A549 (cell line): ENCODE measurements around the gene QSOX1. TPM values are rescaled to one million over a fixed set of nuclear protein-coding genes. Genes with fewer than 3 reads are reported as not detected.

Source experiments
- ATAC-seq, 2 experiments: fragments of 200-7000 bp in 1 of 2; fragments of >200 bp in 1 of 2; cut with Nextera tagmentation in 1 of 2; cut with Tn5 transposase in 1 of 2; 3 replicates each; pipeline versions ENCODE4 v1.8.0 to v1.9.1; 2018 to 2020; ENCODE audit warnings: mild to moderate bottlenecking in 1 of 2, moderate library complexity in 1 of 2
- CTCF ChIA-PET: fragments of 300-600 bp; sonication (Branson Sonifier 250); formaldehyde crosslinking; extraction: SDS; loops from one replicate; lab custom pipeline; 2021; ENCODE audit warnings: antibody characterized with exemption, inconsistent platforms; lab: Yijun Ruan, JAX
- POLR2A ChIA-PET: fragments of 350-600 bp; formaldehyde crosslinking; extraction: SDS; loops from one replicate; lab custom pipeline; 2021; ENCODE audit warnings: antibody characterized with exemption, inconsistent platforms; lab: Yijun Ruan, JAX
- DNase-seq, 2 experiments: peaks; one replicate each; pipeline versions ENCODE4 v3.0.0 to v3.0.0-alpha.2; 2011 to 2016; ENCODE audit warnings: low read depth in 1 of 2, low spot score in 1 of 2
- FAIRE-seq: peaks from 2 replicates; lab custom pipeline; 2011; peaks lifted over from hg19 to GRCh38; lab: Jason Lieb, UNC
- H3K27ac ChIP-seq, 2 experiments: fragments of >200 bp; sonication (Bioruptor Twin); formaldehyde crosslinking; 3 replicates each; pipeline ENCODE4 v1.5.1; 2016 to 2017
- H3K4me1 ChIP-seq: fragments of >200 bp; sonication (Bioruptor Twin); formaldehyde crosslinking; 3 replicates; pipeline ENCODE4 v1.6.1; 2016
- H3K4me2 ChIP-seq: fragments of >200 bp; sonication (Bioruptor Twin); formaldehyde crosslinking; 3 replicates; pipeline ENCODE4 v1.6.1; 2016
- H3K4me3 ChIP-seq: fragments of >200 bp; sonication (Bioruptor Twin); formaldehyde crosslinking; 3 replicates; pipeline ENCODE4 v1.5.1; 2016
- H3K9me3 ChIP-seq: fragments of >200 bp; sonication (Bioruptor Twin); formaldehyde crosslinking; 3 replicates; pipeline ENCODE4 v1.6.1; 2016
- BCL3 ChIP-seq: fragments of >200 bp; sonication (Bioruptor Twin); formaldehyde crosslinking; IDR thresholded peaks from 3 replicates; pipeline ENCODE4 v1.6.1; 2016
- BHLHE40 ChIP-seq: IDR thresholded peaks from 2 replicates; pipeline ENCODE4 v1.6.1; 2012; ENCODE audit warnings: low read depth, low read length, inconsistent platforms
- CTCF ChIP-seq: fragments of >200 bp; sonication (Bioruptor Twin); formaldehyde crosslinking; IDR thresholded peaks from 3 replicates; pipeline ENCODE4 v1.5.1; 2016
- EHF ChIP-seq: fragments of 250-450 bp; sonication (Bioruptor Pico); IDR thresholded peaks from 2 replicates; pipeline ENCODE4 v1.5.0; 2020; ENCODE audit warnings: mild to moderate bottlenecking
- FOSB ChIP-seq: fragments of 250-450 bp; sonication (Bioruptor Pico); IDR thresholded peaks from 2 replicates; pipeline ENCODE4 v1.5.0; 2020; ENCODE audit warnings: mild to moderate bottlenecking, moderate library complexity
- HDAC2 ChIP-seq: fragments of 200-600 bp; sonication (generic); IDR thresholded peaks from 2 replicates; pipeline ENCODE4 v1.6.1; 2016
- HES2 ChIP-seq: fragments of >200 bp; sonication (Bioruptor Twin); formaldehyde crosslinking; IDR thresholded peaks from 2 replicates; pipeline ENCODE4 v1.6.1; 2016
- HEYL ChIP-seq: fragments of 250-450 bp; sonication (Bioruptor Pico); IDR thresholded peaks from 2 replicates; pipeline ENCODE4 v1.8.0; 2021; ENCODE audit warnings: mild to moderate bottlenecking, moderate library complexity
- HOXB13 ChIP-seq: fragments of 250-450 bp; sonication (Bioruptor Pico); IDR thresholded peaks from 2 replicates; pipeline ENCODE4 v1.5.0; 2020; ENCODE audit warnings: low read depth, mild to moderate bottlenecking, moderate library complexity
- MAFK ChIP-seq: fragments of 450-650 bp; IDR thresholded peaks from 2 replicates; pipeline ENCODE4 v1.6.1; 2014; ENCODE audit not compliant: partially characterized antibody
- NFE2L2 ChIP-seq: fragments of 150-350 bp; conservative IDR thresholded peaks from 2 replicates; pipeline ENCODE4 v1.6.1; 2014; ENCODE audit warnings: low read length
- NPAS2 ChIP-seq: fragments of 250-450 bp; sonication (Bioruptor Pico); IDR thresholded peaks from 2 replicates; pipeline ENCODE4 v1.8.0; 2022; ENCODE audit warnings: mild to moderate bottlenecking, moderate library complexity, borderline replicate concordance
- RCOR1 ChIP-seq: fragments of 150-350 bp; IDR thresholded peaks from 2 replicates; pipeline ENCODE4 v1.6.1; 2014; ENCODE audit warnings: antibody characterized with exemption, low read length, low read depth
- SMC3 ChIP-seq: fragments of >200 bp; sonication (Bioruptor Twin); formaldehyde crosslinking; IDR thresholded peaks from 3 replicates; pipeline ENCODE4 v1.6.1; 2018; ENCODE audit warnings: inconsistent platforms
- TP53 ChIP-seq: fragments of 250-450 bp; sonication (Bioruptor Pico); IDR thresholded peaks from 2 replicates; pipeline ENCODE4 v1.5.0; 2021; ENCODE audit warnings: mild to moderate bottlenecking, moderate library complexity
- ZFP36 ChIP-seq: fragments of 450-650 bp; IDR thresholded peaks from 2 replicates; pipeline ENCODE4 v1.6.1; 2014; ENCODE audit warnings: borderline replicate concordance; ENCODE audit not compliant: partially characterized antibody
- ZSCAN20 ChIP-seq: fragments of 250-450 bp; sonication (Bioruptor Pico); IDR thresholded peaks from 2 replicates; pipeline ENCODE4 v1.8.0; 2022; ENCODE audit warnings: mild to moderate bottlenecking, moderate library complexity
- WGBS: methylation state at CpG from one replicate; pipeline ENCODE4 v1.1.6; 2017; ENCODE audit errors: missing lambda C conversion rate; 5-methylcytosine and 5-hydroxymethylcytosine counted together
- polyA plus RNA-seq, 4 experiments: library from polyadenylated mRNA; depleted of rRNA in 3 of 4; stranded (reverse); fragments of >200 nt; fragmentation: RNase III in 1 of 4; extraction: RNeasy Plus Mini Kit Qiagen cat#74134 plus additional on column Dnase treatment in 1 of 4; gene quantifications; 2 replicates in 3 of 4; 3 replicates in 1 of 4; pipeline ENCODE4 v1.2.3, GENCODE V29; 2011 to 2017
- TF ChIP-seq, protein P1 (sequence below): IDR thresholded peaks from 2 replicates; pipeline ENCODE4 v1.6.1; 2012

QSOX1 gene
- polyA plus RNA-seq, 2 of the 4 experiments (the other 2 are of a cell fraction), result 43.8 to 60.2 TPM

DNA sequence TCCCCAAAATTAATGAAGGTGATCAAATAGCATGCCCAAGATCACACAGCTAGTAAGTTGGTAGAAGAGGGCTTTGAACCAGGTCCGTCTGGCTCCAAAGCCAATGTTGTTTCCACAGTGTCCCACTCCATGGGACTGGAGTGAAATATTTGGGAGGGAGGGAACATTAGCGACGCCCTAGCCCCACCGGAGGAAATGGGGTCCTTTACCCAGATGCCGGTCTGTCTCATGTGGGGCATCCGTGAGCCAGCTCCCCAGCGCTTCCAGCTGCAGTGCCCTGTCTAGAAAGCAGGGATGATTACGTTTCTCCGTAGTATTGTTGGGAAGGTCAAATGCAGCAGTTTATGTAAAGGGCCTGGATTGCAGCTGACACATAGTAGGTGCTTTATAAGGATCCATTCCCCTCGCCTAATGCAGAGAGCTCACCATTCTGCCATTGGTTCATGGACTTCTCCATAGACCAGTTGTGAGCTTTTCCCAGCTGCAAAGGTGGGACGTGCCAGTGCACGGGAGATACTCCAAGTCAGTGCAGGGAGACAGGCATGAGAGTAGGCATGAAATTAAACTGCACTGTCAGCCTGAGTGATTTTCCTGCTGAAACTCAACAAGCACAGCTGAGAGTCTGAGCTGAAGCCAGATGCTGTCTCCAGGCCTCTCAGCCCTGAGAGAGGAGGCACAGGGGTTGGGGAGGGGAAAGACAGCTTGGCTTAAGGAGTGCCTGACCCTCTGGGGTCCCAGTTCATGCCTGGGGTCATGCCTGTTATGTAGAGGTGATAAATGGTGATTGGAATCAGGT lies 24.7 kb downstream of the QSOX1 start:
- Histone ChIP-seq H3K4me1 (no peaks in the 10 kb centered on the region), H3K9me3 (no peaks in the 10 kb centered on the region), H3K4me2 (no peak overlapping the region), H3K4me3 (no peak overlapping the region), H3K27ac (no peak overlapping the region)
- WGBS, result 64% methylated on average over 11 of the region's 12 CpGs
- ChIA-PET POLR2A (interaction anchor here (1.5 kb wide), 1 partner anchor 297 kb away, joined by 8 read pairs; the partner anchor contains the start of gene TOR1AIP1), CTCF (interaction anchor here (0.6 to 9.0 kb wide), 61 partner anchors 10 to 479 kb away, joined by 3 to 132 read pairs (median 4); partner anchors contain the start of genes CEP350 and QSOX1)
- DNase-seq (no peak), ATAC-seq (no peak), FAIRE-seq (no peak)
- no peak for TF ChIP-seq RCOR1
- no peak for TF ChIP-seq NPAS2 (CRISPR knock-in tag)
- TF ChIP-seq FOSB (CRISPR knock-in tag), result no peak
- no peak for TF ChIP-seq ZSCAN20 (CRISPR knock-in tag)
- no peak for TF ChIP-seq NFE2L2
- TF ChIP-seq, protein P1, sequence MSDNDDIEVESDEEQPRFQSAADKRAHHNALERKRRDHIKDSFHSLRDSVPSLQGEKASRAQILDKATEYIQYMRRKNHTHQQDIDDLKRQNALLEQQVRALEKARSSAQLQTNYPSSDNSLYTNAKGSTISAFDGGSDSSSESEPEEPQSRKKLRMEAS, result no peak
- no peak for TF ChIP-seq SMC3
- TF ChIP-seq BCL3, result no peak

- no peaks in the 10 kb centered on the region for H3K4me1 ChIP-seq
- FAIRE-seq (no peak), ATAC-seq (no peak), DNase-seq (peak in 1 of 2 experiments; percentile 36)
- POLR2A ChIA-PET, result no interaction called here
- H3K9me3 ChIP-seq, result no peaks in the 10 kb centered on the region
- H3K4me3 ChIP-seq, result no peak overlapping the region
- H3K4me2 ChIP-seq, result no peak overlapping the region
- peak; percentile 77 for TF ChIP-seq MAFK
- no peak for TF ChIP-seq TP53 (CRISPR knock-in tag)
- peak; percentile 44 for TF ChIP-seq CTCF
- TF ChIP-seq ZFP36, result no peak
- TF ChIP-seq HES2, result no peak
- CTCF ChIA-PET, result interaction anchor here (0.8 to 9.0 kb wide), 13 partner anchors 13 to 367 kb away, joined by 3 to 132 read pairs (median 12); partner anchors contain the start of gene QSOX1
- WGBS, result 65% methylated on average over 7 of the region's 7 CpGs
- no peak overlapping the region for H3K27ac ChIP-seq
Measured at GRCh38 chr1:180181048-180181447, 26.4 kb downstream of the QSOX1 start.

DNA sequence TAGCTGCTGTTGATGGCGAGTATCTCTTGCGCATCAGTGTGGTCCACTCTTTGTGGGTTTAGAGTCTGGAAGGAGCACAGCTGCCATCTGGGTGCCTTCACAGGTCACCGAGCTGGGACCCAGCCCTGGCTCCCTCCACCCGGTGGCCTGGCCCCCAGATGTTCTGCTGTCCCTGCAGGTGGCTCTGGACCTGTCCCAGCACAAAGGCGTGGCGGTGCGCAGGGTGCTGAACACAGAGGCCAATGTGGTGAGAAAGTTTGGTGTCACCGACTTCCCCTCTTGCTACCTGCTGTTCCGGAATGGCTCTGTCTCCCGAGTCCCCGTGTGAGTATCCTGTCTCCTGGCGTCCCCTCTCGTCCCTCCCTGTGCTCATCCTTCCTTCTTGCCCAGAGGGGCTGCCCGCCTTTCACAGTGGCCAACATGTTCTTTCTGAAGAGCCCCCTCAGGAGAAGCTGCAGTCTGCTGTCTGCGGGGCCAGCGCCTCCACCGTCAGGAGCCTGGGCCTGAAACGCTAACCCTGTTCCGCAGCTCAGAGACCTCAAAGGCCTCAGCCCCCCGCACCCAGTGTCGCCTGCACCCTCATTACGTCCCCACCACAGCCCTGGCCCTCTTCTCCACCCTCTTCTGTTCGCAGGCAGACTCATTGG lies 27.4 kb downstream of the QSOX1 start:
- no peak for DNase-seq
- FAIRE-seq, result no peak
- Histone ChIP-seq H3K4me3 (no peak overlapping the region), H3K4me1 (no peaks in the 10 kb centered on the region), H3K9me3 (no peaks in the 10 kb centered on the region), H3K4me2 (no peak overlapping the region), H3K27ac (no peak overlapping the region)
- CTCF ChIA-PET, result interaction anchor here (0.6 to 9.0 kb wide), 12 partner anchors 8 to 476 kb away, joined by 3 to 132 read pairs (median 3); partner anchors contain the start of gene QSOX1
- no peak for ATAC-seq
- POLR2A ChIA-PET, result no interaction called here
- TF ChIP-seq HOXB13 (CRISPR knock-in tag) (no peak), EHF (no peak), SMC3 (no peak), BHLHE40 (no peak), HDAC2 (no peak), HEYL (CRISPR knock-in tag) (no peak)
- WGBS, result 95% methylated on average over 22 of the region's 23 CpGs
